ENCODE results near the gene CRYGC.
A peak's percentile ranks its signal among the peaks of the same experiment; 100 is the strongest.

CRYGC gene, protein sequence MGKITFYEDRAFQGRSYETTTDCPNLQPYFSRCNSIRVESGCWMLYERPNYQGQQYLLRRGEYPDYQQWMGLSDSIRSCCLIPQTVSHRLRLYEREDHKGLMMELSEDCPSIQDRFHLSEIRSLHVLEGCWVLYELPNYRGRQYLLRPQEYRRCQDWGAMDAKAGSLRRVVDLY

GRCh38 chr2:208129744-208130711 is at the start of gene CRYGC:
Gene CRYGC, minus strand, starts transcription at chr2:208129828. Its CDS starts 36 bp downstream, at chr2:208129792.
- DNase-seq (ENCODE audit: low read depth, low spot score) = no peak
- TF ChIP-seq CTCF (IDR thresholded peaks at IDR 0.05; ENCODE audit: low read depth, low read length) = no peak
- in situ Hi-C loops (cut with HindIII; ENCODE audit: low sequenced_read_pairs) = no loop called here

DNA sequence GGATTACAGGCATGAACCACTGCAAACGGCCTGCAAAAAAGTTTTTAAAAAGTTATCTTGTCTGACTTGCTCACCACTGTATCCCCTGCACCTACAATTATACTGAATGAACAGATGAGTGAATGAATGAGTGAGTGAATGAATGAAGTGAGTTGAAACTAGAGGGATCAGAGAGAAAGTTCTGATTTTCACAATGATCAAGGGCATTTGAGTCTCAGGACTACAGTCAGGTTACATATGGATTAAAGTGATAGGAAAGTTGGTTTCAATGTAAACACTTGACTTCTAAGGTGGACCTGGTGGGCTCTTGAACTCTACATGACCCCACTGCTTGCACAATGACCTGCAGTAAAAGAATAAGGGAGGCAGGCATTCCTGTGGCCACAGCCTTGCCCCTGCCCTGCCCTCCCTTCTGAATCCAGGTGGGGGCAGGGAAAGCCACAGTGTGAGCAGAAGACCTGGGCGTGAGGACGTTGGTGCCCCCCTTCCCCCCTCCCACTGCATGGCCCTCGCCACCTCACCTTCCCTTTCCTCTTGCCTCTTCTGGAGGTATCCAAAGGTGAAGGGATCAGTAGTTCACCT is 49.5 kb upstream of the CRYGC start:
- in situ Hi-C loops (cut with HindIII; ENCODE audit: low sequenced_read_pairs) = no loop called here
- no peak overlapping the region for H3K4me3 ChIP-seq (ENCODE audit: low read depth, low read length)
- no peak for TF ChIP-seq CTCF (IDR thresholded peaks at IDR 0.05; ENCODE audit: low read depth, low read length)
- no peak for DNase-seq (ENCODE audit: low read depth, low spot score)

More at GRCh38 chr2:208129744-208130711, at the start of gene CRYGC:
- no peak within 1 kb of the TSS for H3K4me3 ChIP-seq (ENCODE audit: low read depth, low read length)

DNA sequence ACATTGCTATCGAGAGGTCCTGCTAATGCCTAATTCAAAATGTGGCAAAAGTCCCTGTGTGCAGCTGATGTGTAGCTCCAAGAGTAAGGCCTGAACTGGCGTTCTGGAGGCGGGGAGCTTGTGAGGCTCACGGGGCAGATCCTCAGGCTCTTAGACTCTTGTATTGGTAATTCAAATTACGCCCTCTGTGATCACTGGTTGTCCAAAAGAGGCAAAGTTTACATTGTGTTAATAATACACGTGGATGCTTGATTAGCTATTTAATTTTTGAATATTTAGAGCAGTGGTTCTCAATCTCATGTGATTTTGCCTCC is 46.2 kb upstream of the CRYGC start:
- in situ Hi-C loops (cut with HindIII; ENCODE audit: low sequenced_read_pairs) = no loop called here
- no peak for DNase-seq (ENCODE audit: low read depth, low spot score)
- no peak for TF ChIP-seq CTCF (IDR thresholded peaks at IDR 0.05; ENCODE audit: low read depth, low read length)
- H3K4me3 ChIP-seq (ENCODE audit: low read depth, low read length) = no peak overlapping the region

- DNase-seq (ENCODE audit: low read depth, low spot score) = peak; percentile 75
- H3K4me3 ChIP-seq (ENCODE audit: low read depth, low read length) = no peak overlapping the region
- TF ChIP-seq CTCF (IDR thresholded peaks at IDR 0.05; ENCODE audit: low read depth, low read length) = peak; percentile 95
- in situ Hi-C loops (cut with HindIII; ENCODE audit: low sequenced_read_pairs) = no loop called here
Measured at GRCh38 chr2:208175069-208175839, 45.6 kb upstream of the CRYGC start.

DNA sequence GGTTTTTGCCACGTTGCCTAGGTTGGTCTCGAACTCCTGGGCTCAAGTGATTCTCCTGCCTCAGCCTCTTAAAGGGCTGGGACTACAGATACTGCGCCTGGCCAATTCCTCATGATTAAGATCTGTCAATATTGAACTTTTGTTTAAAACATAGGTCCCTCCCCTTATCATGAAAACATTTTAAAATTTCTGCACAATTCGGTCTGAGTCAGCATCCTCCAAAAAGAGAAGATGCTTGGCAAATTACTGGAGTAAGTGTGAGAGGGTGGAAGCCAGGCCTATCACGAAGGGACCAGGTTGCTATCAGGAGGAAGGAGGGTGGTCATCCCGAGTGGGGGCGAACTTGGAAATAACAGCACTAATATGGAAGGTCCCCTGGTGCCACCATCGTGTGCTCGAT is 44.5 kb upstream of the CRYGC start:
- no peak for TF ChIP-seq CTCF (IDR thresholded peaks at IDR 0.05; ENCODE audit: low read depth, low read length)
- no peak overlapping the region for H3K4me3 ChIP-seq (ENCODE audit: low read depth, low read length)
- DNase-seq (ENCODE audit: low read depth, low spot score) = no peak
- in situ Hi-C loops (cut with HindIII; ENCODE audit: low sequenced_read_pairs) = no loop called here

- no peak for TF ChIP-seq CTCF (IDR thresholded peaks at IDR 0.05; ENCODE audit: low read depth, low read length)
- H3K4me3 ChIP-seq (ENCODE audit: low read depth, low read length) = no peak overlapping the region
- in situ Hi-C loops (cut with HindIII; ENCODE audit: low sequenced_read_pairs) = no loop called here
- DNase-seq (ENCODE audit: low read depth, low spot score) = no peak
Measured at GRCh38 chr2:208172125-208172524, 42.5 kb upstream of the CRYGC start.
